ENCODE measurements around the gene CORO2B.

Gene CORO2B

DNA sequence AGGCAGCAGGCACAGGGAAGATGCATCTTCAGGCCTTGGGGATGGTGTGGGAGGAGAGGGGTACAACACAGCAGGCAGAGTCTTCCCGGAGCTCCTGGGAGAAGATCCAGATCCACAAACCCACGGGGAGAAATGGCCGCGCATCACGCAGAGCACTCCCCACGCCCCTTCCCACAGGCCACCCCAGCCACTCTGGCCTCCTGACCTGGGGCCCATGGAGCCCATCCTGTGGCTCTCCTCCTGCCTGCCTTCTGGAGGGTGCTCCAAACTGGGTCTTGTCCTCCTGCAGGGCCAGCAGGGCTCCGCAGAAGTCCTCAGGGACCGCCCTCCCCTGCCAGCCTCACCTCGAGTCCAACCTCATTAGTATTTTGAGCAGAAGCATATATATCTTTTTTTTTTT, 17.9 kb downstream of the CORO2B start:
- no peak for DNase-seq (ENCODE audit: low read depth)
- TF ChIP-seq, protein P1, sequence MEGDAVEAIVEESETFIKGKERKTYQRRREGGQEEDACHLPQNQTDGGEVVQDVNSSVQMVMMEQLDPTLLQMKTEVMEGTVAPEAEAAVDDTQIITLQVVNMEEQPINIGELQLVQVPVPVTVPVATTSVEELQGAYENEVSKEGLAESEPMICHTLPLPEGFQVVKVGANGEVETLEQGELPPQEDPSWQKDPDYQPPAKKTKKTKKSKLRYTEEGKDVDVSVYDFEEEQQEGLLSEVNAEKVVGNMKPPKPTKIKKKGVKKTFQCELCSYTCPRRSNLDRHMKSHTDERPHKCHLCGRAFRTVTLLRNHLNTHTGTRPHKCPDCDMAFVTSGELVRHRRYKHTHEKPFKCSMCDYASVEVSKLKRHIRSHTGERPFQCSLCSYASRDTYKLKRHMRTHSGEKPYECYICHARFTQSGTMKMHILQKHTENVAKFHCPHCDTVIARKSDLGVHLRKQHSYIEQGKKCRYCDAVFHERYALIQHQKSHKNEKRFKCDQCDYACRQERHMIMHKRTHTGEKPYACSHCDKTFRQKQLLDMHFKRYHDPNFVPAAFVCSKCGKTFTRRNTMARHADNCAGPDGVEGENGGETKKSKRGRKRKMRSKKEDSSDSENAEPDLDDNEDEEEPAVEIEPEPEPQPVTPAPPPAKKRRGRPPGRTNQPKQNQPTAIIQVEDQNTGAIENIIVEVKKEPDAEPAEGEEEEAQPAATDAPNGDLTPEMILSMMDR (conservative IDR thresholded peaks at IDR 0.05; ENCODE audit: low read depth, low read length) = no peak
- no peak overlapping the region for H3K4me3 ChIP-seq (ENCODE audit: low read depth, low read length)

DNA sequence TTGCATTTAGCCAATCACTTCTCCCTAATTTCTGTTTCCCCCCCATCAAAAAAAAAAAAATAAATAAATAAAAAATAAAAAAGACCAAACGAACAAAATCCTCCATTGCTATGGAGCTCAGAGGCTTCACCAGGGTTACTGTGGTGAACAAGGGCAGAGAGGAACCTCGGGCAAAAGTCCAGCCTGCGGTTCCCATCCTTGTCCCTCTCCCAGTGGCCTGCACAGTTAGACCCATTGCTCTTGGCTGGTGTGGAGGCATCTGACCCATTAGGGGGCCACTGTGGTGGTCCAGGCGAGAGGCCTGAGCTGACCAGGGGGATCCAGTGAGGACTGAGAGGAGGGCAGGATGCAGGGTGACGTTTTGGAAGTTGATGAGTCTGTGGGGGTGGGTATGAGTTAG, 18.8 kb downstream of the CORO2B start:
- DNase-seq (ENCODE audit: low read depth) = no peak
- TF ChIP-seq, protein P1 (conservative IDR thresholded peaks at IDR 0.05; ENCODE audit: low read depth, low read length) = no peak
- no peak overlapping the region for H3K4me3 ChIP-seq (ENCODE audit: low read depth, low read length)

DNA sequence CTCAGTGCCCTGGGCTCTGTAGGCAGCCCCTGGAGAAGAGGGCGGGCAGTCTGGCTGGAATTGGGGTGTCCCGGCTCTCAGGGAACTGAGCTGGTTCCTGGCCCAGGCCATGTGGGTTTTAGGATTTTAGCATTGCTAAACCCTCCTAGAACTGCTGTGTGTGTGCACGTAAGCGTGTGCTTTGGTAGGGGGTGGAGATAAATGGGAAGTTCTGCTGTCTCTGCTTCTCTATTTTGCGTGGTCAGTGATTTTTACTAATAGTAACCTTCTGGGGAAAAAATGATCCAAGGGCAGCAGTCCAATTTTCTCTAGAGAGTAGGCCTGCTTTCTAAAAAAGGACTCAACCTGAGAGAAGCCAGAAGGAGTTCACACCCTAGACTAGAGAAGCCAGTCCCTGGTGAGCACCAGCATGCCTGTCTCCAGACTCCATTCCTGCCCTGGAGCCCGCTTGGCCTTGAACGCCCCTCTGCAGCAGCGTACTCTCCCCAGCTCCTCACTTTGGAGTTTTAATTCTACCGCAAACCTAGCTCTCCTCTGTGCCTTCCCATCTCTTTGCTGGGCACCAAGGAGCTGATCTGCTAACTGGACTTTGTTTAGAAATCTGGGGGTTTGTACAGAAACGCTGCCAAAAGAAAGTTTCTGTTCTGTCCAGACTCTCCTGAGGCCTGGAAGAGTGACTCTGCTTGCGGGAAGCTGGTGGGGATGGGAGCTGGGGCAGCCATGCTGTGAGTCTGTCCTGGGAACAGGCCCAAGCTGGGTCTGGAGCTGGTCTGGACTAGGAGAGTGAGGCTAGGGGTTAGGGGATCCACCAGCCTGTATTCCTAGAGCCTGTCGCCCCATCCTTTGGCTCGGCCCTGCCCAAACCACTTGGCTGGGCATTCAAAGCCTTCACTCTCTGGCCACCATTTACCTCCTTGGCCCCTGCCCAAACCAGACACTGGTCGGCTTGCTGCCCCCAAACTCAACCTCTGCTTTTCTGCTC, 19.7 kb downstream of the CORO2B start:
- TF ChIP-seq, protein P1 (conservative IDR thresholded peaks at IDR 0.05; ENCODE audit: low read depth, low read length) = no peak
- DNase-seq (ENCODE audit: low read depth) = no peak
- no peak overlapping the region for H3K4me3 ChIP-seq (ENCODE audit: low read depth, low read length)

DNA sequence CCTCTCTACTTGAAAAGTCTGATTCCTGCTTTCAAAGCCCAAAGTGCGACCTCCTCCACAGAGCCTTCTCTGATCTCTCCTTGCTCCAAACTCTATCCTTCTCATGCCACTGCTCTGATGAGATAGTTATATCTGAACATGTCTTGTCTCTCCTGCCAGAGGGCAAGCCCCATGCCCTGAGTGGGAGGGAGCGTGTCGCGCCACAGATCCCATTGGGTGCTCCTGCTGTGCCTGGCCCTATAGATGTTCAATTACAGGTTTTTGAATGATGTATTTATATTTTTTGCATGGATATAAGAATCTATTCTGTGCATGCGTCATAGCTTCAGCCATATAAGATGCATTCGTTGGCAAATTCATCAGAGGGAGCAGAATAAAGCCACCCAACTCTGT, 20.4 kb downstream of the CORO2B start:
- TF ChIP-seq, protein P1 (conservative IDR thresholded peaks at IDR 0.05; ENCODE audit: low read depth, low read length) = no peak
- DNase-seq (ENCODE audit: low read depth) = no peak
- no peak overlapping the region for H3K4me3 ChIP-seq (ENCODE audit: low read depth, low read length)

DNA sequence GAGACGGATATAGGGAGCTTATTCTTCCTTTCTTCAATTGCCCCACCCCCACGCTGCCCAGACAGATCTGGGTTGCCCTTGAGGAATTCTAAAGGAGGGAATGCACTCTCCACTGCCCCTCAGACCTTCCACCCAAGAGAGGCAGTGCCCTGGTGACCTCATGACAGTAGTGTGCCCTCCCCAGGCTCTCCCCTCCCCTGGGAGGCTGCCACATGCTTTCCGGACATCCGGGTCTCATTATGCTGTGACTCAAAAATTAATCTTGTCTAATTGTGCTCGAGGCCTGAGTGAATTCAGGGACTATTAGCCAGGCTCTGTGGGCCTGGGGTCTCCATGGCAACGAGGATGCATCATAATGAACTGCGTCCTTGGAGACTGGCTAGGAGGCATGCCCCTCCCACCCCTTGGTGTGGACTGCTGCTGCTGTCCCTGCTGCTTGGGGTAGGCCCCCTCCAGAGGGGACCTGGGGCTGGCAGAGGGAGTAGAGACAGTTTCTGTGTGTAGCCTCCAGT, 20.8 kb downstream of the CORO2B start:
- TF ChIP-seq, protein P1 (conservative IDR thresholded peaks at IDR 0.05; ENCODE audit: low read depth, low read length) = no peak

DNA sequence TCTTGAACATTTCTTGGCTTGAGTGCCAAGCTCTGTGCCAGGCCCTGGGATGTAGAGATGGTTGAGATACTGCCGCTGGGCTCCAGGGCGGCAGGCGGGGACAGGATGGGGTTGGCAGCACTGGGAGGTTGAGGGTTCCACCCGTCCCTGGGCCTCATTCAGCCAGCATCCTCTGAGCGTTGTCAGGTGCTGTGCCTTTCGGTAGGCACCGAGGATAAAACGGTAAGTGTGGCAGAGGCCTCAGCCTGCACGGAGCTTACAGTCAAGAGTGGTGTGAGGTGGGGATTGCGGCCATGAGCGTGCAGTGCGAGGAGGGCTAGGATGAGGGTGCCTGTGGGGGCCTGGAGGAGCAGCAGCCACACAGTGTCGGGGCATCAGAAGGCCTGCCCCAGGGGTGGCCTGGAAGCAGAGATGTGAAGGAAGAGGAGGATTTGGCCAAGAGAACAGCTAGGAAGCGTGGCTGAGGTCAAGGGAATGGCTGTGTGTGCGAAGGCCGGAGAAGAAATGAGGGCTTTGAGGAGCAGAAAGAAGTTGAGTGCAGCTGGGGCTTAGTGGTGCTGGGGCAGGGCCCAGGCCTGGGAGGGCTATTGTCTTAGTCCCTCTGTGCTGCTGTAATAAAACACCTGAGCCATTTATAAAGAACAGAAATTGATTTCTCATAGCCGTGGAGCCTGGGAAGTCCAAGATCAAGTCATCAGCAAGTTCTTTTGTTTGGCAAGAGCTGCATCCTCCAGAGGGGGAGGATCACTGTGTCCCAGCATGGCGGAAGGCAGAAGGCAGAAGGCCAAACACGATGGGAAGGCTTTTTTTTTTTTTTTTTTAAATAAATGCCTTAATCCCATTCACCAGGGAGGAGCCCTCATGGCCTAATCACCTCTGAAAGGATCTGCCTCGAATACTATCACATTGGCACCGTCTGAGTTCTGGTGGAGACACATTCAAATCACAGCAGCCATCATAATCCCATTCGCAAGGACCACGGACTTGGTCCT, 22.7 kb downstream of the CORO2B start:
- no peak overlapping the region for H3K4me3 ChIP-seq (ENCODE audit: low read depth, low read length)
- TF ChIP-seq, protein P1 (conservative IDR thresholded peaks at IDR 0.05; ENCODE audit: low read depth, low read length) = no peak
- DNase-seq (ENCODE audit: low read depth) = peak; percentile 49

More for the DNA sequence above, 20.8 kb downstream of the CORO2B start:
- DNase-seq (ENCODE audit: low read depth) = peak; percentile 72
- no peak overlapping the region for H3K4me3 ChIP-seq (ENCODE audit: low read depth, low read length)

Data from choroid plexus epithelial cell (primary cell).